NCI-H2171 (cell line): ENCODE results near the gene PIGM.
"Not testable (repeated sequence)": the region's sequence is repeated elsewhere in the genome, so short reads cannot be mapped to it uniquely, and the experiment has no call there.

Source experiments
- DNase-seq: peaks from one replicate; lab custom pipeline; 2025; lab: John Stamatoyannopoulos, UW

Gene PIGM

DNA sequence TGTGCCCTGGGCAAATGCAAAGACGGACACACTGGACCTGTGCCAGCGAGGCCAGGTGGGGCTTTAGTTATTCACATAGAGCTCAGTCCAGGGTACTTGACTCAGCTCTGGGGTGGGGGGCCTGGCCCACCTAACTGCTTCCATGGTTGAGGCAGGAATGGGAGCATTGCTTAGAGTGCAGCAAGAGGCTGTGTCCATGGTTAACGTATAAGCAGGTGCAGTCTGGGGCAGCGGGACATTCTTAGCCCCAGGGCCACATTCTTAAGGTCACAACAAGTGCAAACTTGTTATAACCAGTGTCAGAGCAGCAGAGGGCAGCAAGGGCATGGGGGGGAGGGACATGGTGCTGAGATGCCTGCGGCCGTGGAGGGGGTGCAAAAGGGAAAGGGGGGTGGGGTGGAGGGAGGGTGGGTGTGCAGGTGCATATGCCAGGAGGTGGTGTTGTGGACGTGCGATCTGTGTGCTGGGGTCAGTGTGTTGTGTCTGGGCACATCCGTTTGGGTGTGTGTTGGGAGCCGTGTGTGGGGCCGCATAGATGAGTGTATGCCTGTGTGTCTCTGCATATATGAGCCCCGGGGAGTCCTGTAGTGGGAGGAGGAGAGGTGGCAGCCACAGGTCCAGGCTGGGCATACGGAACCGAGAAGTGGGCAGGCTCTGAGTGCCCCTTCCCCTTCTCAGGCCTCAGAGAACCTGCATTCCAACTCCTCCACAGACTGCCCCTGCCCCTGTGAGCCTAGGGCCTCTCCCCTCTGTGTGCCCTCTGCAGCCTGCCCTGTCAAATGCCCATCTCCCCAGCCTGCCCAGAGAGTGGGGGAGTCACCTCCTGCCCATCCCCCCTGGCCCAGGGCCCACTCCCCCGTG is 29.8 kb upstream of the PIGM start:
- DNase-seq, result no peak

DNA sequence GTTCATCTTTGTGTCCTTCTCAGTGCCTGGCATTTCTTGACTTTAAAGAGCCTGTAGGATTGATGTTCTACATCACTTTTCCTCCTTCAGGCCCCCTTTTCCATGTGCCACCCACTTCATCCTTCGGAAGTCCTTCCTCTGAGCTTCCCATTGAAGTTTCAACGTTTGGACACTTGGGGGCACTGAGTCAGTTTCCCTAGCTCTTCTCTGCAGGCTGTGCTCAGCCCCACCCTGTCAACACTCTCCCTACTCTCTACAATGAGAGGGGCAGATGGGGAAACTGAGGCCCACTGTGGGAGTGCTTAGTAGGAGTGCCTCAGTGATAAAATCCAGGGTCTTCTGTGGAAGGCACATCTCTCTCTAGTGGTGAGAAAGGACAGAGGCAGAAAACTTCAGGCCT is 26.3 kb upstream of the PIGM start:
- DNase-seq, result no peak

DNA sequence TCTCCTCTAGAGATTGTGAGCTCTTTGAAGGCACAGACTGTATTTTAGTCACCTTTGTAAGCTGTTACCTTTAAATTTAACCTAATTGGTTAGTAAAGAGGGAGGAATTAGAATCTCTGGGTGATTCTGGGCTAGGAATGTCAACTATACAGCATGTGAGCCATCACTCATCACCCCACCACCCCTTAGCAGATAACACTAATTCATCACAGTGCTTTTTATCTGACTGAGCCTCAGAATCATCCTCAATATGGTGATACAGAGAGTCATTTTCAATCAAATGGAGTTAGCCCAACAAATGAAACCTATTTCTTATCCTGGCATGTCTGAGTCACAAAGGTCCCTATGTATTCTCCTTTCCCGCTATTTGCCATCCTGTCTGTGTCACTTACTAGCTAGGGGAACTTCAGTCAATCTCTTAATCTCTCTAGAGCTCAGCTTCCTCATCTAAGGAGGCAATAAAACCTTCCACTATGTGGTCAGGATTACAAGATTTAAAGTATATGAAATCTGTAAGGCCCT is 24.9 kb upstream of the PIGM start:
- no peak for DNase-seq

DNA sequence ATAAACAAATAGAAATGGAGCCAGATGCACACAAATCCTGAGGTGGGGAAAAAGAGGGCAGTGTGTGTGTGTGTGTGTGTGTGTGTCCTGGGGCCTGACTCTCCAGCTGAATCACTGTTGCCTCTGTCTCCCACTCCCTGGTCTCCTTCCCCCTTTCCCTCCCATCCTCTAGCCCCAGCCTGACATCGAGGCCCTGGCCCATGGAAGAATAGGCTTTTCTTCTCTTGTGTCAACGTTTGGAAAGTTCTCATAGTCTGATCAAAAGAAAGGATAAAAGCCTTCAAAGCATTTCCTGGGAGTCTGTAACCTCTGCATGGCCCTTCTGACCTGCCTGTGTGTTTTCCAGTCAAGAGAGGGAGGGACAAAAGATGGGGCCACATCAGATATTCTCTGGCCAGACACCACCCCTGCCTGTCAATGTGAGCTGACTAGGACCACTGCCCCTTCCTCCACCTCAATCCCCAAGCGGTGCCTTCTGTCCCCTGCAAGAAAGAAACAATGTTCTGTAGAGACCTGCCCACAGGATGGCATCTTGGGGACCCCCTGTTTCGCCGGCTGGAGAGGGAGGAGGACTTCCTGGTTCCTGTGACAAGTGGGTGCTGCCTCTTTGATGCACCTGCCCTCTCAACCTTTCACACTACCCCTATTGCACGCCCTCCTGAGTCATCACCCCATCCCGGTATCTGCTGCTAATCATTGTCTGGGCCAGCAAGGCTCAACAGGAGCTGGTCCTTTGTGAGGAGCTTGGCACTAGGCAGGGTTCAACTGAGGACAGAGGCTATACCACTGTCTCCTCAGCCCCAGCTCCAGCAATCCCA is 22.0 kb upstream of the PIGM start:
- DNase-seq, result no peak

DNA sequence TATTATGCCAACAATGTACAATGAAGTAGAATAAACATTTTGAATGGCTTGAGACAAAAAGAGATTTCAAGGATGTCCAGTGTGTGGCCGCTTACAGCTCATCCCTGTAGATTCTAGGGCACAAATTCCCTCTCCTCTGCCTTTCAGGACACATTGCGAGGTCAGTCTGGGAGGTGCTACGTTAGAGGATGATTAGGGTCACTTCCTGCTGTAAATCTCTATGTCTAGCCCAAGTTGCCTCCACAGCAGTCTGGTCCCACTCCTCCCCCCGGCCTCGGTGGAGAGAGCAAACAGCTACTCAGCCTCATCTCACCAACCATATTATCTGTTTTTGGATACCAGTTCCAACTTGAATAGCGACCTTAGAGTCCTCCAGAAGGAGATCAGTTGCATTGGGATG is 21.1 kb upstream of the PIGM start:
- no peak for DNase-seq

DNA sequence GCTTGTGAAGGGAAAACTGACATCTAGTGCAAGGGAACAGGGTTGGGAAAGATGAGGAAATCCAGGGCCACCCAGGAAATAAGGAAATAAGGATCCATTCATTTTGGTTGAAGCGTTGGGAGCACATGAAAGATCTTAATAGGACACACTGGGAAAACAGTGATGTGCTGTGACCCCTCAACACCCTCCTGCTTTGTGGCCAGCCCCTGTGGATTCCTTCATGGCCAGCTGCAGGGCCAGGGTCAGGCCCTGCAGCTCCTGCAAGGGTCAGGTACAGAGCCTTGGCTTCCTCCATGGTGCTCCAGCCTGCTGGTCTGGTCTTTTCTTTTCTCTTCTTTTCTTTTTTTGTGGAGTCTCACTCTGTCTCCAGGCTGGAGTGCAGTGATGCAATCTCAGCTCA is 18.8 kb upstream of the PIGM start:
- DNase-seq, result no peak

DNA sequence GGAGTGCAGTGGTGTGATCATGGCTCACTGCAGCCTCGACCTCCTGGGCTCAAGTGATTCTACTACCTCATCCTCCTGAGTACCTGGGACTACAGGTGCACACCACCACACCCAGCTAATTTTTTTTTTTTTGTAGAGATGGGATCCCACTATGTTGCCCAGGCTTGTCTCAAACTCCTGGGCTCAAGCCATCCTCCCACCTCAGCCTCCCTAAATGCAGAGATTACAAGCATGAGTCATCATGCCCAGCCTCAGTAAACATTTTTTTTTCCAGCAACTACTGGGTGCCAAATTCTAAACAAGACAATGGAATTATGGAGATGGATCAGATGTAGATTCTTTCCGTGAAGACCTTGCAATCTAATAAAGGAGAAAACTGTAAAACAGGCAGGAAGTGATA is 18.4 kb upstream of the PIGM start:
- not testable (repeated sequence) for DNase-seq

DNA sequence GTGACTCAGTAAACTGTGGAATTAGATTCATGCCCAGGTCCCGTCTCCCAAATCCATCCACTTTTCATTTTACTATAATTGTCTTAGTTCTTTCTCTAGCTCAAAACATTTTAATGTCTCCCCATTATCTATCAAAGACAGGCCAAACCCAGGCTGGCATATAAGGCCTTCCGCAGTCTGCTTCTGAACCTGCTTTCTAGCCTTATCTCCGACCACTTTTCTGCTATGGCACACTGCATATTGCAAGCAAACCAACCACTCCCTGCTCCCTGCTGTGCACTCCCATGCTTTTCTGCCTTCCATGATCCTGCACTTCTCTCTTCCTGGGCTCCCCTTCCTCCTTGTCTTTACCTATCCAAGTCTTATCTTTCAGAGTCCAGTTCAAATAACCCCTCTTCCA is 17.3 kb upstream of the PIGM start:
- DNase-seq, result no peak

DNA sequence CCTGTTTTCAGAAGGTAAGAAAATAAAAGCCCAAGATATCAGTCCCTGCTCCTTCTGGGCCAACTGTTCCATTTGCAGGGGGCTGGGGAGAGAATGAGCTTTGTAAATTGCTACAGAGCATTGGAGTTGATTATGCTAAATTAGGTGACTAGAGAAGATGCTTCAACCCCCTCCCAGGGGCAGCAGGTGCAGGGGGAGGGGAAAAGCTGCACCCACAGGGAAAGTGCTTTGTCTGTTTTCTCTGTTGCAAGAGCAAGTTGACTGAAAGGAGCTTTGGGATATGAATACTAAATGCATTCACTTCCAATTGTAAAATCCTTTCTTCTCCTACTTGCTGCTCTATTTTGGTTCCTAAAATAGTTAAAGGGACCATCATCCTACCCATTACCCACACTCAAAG is 16.5 kb upstream of the PIGM start:
- no peak for DNase-seq

DNA sequence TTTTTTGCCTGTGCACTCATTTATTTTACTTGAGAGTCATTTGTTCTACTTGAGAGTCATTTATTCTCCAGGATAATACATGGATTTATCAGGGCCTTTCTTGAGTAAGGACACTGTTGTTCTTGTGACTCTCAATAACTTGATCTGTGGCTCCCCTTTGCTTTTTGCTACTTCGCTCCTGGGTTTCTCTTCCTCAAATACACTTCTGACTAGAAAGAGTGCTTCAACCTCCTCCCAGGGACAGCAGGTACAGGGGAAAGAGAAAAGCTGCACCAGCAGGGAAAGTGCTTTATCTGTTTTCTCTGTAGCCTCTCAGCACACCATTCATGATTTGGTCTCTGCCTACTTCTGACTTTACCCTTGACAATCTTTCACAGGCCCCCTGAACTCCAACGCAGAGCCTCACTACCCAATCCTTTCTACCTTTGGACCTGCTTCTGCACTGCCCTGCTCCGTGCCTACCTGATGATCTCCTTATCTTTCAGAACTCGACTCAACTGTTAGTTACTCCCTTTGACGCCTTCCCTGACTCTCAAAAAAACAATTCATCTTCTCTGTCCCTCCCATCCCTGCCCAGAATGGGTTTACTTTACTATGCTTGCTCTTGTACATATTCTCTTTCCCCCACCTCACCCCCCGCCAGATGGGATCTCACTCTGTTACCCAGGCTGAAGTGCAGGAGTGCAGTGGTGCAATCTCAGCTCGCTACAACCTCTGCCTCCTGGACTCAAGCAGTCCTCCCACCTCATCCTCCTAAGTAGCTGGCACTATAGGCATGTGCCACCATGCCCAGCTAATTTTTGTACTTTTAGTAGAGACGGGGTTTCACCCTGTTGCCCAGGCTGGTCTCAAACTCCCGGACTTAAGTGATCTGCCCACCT is 15.6 kb upstream of the PIGM start:
- DNase-seq, result no peak

DNA sequence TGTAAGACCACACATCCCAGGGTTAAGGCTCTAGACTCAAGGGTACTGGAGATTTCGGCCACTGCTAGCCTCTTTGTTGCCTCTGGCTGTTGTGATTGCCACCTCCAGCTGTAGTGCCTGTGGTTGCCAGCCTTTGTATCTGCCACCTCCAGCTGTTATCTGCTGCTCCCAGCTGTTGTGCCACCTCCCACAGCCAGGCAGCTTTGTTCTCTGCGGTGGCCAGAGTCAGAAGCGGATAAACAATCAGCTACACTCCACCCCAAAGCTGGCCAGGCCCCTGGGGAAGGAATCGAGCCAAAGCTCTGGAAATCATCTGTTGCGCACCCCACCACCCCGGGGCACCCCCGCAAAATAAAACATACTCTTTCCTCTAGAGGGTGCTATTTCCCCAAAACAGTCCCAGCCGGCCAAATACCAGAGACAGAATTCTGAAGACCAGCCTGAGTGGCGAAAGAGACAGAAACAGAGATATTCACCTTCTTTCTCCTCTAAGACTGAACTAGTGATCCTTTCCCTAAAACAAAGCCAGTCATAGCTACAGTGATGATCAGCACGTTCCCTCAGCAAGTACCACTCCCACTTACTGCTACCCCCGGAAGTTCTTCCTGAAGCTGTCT is 14.8 kb upstream of the PIGM start:
- DNase-seq, result peak; percentile 7

DNA sequence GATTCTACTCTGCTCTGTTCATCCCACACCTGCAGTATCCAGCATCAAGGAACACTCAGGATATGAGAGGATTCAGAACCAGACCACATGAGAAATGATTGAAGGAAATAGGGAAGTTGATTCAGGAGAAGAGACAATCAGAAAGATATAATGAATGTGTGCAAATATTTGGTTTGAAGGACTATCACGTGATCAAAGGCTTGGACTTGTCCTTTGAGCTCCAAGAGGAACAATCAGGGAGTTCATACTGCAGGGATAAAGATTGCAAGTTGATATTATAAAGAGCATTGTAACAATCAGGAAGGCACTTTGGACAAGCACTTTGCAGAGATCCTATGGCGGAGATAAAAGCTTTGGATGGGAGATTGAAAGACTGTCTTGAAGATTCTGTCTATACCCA is 13.9 kb upstream of the PIGM start:
- DNase-seq, result no peak

DNA sequence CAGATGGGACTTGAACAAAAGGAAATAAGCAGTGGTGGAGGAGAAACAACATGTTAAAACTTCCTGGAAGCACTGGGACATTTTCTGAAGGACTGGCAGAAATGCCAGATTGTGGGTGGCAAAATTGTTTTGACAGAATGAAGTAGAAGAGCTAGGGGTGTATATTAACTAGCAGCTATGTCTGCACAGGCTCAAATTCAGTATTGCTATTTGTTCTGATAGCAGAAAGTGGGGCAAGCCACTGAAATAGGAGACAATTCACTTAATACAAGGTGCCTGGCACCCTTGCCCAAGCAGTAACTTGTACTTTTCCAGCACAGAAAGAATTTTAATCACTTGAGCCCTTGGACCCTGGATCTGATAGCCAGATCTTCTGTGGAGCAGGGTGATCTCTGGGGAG is 11.8 kb upstream of the PIGM start:
- DNase-seq, result no peak

DNA sequence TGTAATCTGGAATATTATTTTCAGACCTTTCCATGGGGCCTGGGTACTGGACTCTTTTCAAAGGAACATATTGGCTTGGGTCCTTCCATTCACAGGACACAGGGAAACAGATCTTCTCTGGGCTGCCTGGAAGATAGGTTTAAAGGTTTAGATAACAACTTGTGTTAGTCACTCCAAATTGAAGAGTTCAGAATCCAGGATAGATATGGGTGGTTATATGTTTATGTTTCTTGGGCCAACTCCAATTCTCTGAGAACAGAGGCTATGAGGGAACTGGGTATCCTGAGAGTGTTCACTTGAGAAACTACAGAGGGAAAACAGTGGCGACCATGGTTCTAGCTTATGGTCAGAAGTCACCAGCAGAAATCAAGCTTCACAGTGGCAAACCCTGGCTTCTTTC is 8.7 kb upstream of the PIGM start:
- no peak for DNase-seq

DNA sequence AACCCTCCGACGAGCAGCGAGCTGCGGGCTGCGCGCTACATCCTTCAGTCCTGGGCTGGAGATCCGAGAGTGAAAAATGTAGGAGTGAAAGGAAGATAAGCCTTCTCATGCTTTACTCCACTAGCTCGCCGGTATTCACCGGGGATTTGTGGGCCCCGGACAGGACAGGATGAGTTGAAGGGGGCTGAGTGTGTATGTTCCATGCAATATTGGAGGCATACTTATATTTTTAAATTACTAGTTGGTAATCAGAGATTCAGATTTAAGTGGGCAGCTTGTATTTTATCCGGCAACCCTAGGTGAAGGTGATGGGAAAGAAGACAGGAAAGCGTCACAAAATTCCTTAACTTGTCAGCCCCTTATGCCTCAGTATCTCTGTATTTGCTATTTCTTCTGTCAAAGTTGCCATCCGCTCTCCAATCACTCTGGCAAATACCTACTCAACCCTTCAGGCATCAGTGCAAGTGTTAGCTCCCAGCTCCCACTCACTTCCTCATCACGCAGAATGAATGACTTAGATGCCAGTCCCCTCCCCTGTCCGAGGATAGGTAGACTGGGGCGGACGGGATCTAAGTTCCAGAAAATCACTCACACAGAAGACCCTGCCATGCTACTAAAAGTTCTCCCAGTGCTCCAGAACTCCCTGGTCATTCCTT is 503 bp upstream of the PIGM start:
- DNase-seq, result no peak

DNA sequence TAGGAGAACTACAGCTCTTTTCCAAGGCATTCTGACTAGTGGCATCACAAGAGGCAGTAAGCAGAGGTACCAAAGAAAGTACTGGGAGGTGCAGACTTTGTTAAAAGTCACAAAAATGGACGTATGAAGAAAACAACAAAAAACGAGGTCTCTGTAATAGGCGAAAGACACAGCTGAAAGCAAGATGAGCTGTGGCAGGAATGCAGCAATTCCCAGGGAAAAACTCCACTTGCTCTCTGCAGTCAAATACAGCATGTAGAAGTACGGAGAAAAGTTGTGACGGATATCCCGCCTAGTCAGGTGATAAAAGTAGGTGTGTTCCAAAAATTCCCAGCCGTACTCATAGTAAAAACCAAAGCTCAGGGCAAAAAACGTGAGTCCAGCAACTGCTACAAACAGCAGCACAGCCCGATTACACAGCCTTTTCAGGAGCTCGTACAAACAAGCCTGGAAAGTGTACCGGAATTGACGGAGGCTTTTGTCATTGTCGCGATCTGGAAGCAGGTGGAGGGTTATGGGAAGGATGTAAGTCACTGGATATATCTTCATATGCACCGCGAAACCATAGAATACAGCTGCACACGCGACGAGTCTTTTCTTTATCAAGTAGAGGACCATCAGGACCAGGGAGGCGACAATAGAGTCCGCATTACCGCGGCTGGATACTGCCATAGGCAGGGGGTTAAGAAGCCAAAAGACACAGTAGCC is 979 bp downstream of the PIGM start:
- DNase-seq, result no peak

DNA sequence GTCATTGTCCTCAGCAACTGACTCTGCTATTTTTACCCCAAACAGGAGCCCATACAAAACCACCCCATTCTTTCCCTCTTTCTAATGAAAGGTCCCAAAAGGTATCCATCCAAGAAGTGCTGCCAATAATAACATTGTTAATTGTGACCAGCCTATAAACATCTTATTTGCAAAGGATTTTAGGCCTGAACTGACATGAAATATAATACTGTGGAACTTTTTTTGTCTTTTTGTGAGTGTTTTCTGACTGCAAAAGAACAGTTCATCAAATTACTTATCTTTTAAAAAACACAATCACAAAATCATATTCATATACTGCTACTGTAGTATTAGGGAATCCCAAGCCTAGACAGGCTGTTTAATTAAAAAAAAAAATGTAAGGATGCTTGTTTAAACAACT is 3.4 kb downstream of the PIGM start:
- DNase-seq, result no peak

DNA sequence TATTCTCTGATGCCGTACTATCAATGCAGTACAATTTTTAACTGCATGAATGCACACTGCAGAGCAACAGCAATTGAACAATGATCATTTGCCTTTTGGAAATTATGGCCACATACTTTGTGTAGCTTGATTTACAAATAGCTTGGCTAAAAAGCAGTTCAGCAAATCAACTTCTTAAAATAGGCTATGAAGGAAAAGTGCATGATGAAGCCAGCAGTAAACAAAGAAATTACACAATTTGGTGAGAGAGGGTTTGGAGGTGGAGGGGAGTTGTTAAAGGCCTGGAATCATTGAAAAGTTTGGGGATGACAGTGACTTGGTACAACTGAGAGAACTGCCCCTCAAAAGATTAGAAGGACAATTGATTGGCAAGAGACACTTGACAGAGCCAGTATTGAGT is 6.5 kb downstream of the PIGM start:
- no peak for DNase-seq

DNA sequence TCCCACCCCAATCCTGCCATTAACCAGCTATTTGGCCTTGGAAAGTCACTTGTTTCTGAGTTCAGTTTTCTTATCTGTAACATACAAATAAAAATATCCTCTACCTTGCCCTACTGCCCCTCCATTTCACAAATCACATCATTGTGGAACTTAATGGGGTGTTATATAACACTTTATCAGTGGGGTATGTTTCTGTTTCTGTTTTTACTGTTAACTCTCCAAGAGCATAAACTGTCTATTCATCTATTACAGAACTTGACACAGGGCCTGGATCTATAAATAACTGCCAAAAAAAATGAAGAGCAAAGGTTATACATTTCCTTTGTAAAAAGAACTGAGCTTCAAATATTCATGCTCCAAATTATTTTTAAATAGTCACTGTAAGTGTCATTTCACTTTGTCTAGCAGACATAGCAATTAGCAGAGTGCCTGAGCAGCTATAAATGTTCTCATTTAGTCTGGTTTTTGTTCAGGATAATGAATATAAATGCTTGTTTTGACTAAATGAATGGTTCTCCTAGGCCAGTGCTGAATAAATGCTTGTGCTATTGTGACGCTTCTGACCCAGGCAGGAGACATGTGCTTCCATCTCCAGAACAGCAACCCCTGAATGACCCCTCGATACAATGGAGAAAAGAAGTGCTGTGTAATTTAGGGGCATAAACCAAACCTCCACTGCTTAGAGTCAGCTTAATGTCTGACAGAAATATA is 7.4 kb downstream of the PIGM start:
- no peak for DNase-seq
